GM19099 (cell line): ENCODE measurements around the gene STX1B.

ENCODE experiments used
- POLR2A ChIP-seq: IDR thresholded peaks from 3 replicates; pipeline ENCODE4 v1.6.1; 2011; ENCODE audit warnings: low read depth; ENCODE audit not compliant: insufficient read length; ENCODE audit errors: extremely low read depth

Gene STX1B

GRCh38 chr16:30941600-30942425, 68.6 kb downstream of the STX1B start:
- no peak for TF ChIP-seq POLR2A
